ENCODE results near the gene DGCR2.

- no peak for TF ChIP-seq CTCF (IDR thresholded peaks at IDR 0.05)
- no peak for TF ChIP-seq POLR2A (IDR thresholded peaks at IDR 0.05)
Observed at GRCh38 chr22:19148417-19149046, 26.3 kb upstream of the DGCR2 start.
